ENCODE data around the gene DLK1. TPM values are rescaled to one million over a fixed set of nuclear protein-coding genes. Genes with fewer than 3 reads are reported as not detected.

The DLK1 gene
- total and polyA plus RNA-seq, 2 experiments from 2014 or later, result 1,378 to 3,299 TPM

DNA sequence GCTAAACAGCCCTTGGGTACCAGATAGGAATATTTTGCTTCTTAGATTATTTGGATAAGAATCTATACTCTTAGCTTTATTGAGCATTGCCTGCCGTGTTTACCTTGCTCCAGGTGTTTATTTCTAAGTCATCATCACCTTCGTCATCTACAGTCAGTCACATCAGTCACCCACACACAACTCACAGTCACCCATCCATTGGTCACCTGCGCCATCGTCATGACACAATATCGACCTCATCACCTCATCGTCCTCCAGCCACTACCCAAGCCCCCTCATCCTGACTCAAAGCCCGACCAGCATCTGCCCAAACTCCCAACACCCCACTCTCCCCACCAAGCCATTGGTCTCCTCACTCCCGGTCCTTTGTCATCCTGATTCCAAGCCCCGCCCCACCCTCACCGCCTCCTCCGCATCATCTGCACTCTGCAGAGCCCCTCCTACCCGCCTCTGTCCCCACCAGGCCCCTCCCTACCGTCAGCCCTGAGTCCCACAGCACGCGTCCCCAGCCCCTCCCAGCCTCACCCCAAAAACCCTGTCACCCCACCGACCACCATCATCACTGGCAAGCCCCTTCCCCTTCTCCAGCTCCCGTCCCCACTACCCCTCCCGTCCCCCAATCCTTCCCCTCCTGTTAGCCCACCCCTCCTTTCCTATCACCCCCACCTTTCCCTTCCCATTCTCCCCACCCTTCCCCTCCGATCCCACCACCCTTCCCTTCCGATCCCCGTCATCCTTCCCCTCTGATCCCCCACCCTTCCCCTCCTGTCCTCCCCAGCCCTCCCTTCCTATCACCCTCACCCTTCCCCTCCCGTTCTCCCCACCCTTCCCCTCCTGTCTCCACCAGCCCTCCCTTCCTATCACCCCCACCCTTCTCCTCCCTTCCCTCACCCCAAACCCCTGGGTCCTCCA lies 9.8 kb downstream of the DLK1 start:
- Histone ChIP-seq H4K20me1 (ENCODE audit: insufficient read depth, poor library complexity, severe bottlenecking) (no peaks in the 10 kb centered on the region), H3K27me3 (no peaks in the 10 kb centered on the region), H3K4me2 (no peak overlapping the region), H3K79me2 (no peaks in the 10 kb centered on the region), H3K36me3 (replicated peaks; ENCODE audit: insufficient read depth, low read depth) (no peaks in the 10 kb centered on the region), H2AFZ (no peak overlapping the region), H3K9me2 (replicated peaks; ENCODE audit: insufficient read depth) (no peaks in the 10 kb centered on the region), H3K4me1 (ENCODE audit: insufficient read depth) (peaks cover 6% of the 10 kb centered on the region), H3K9me3 (ENCODE audit: low read depth) (no peaks in the 10 kb centered on the region), H3K27ac (no peak overlapping the region), H3K4me3 (no peak overlapping the region)
- WGBS (ENCODE audit: low lambda C conversion rate, missing lambda C conversion rate), result 92% methylated on average over 7 of the region's 22 CpGs
- TF ChIP-seq, protein P1, sequence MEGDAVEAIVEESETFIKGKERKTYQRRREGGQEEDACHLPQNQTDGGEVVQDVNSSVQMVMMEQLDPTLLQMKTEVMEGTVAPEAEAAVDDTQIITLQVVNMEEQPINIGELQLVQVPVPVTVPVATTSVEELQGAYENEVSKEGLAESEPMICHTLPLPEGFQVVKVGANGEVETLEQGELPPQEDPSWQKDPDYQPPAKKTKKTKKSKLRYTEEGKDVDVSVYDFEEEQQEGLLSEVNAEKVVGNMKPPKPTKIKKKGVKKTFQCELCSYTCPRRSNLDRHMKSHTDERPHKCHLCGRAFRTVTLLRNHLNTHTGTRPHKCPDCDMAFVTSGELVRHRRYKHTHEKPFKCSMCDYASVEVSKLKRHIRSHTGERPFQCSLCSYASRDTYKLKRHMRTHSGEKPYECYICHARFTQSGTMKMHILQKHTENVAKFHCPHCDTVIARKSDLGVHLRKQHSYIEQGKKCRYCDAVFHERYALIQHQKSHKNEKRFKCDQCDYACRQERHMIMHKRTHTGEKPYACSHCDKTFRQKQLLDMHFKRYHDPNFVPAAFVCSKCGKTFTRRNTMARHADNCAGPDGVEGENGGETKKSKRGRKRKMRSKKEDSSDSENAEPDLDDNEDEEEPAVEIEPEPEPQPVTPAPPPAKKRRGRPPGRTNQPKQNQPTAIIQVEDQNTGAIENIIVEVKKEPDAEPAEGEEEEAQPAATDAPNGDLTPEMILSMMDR (IDR thresholded peaks at IDR 0.05; ENCODE audit: poor library complexity), result no peak
- no peak for TF ChIP-seq EZH2 (IDR thresholded peaks at IDR 0.05; ENCODE audit: borderline replicate concordance)
- no peak for TF ChIP-seq EZH2phosphoT487 (IDR thresholded peaks at IDR 0.05; ENCODE audit: low read depth, severe bottlenecking, unreplicated experiment)
- no peak for DNase-seq (ENCODE audit: low spot score)

GRCh38 chr14:100737526-100737925 lies 10.8 kb downstream of the DLK1 start:
- Histone ChIP-seq H3K9me3 (ENCODE audit: low read depth) (no peaks in the 10 kb centered on the region), H3K4me2 (no peak overlapping the region), H3K4me1 (ENCODE audit: insufficient read depth) (peaks cover 6% of the 10 kb centered on the region), H3K27me3 (no peaks in the 10 kb centered on the region), H3K4me3 (no peak overlapping the region), H3K27ac (no peak overlapping the region), H4K20me1 (ENCODE audit: insufficient read depth, poor library complexity, severe bottlenecking) (no peaks in the 10 kb centered on the region), H2AFZ (no peak overlapping the region), H3K36me3 (replicated peaks; ENCODE audit: insufficient read depth, low read depth) (no peaks in the 10 kb centered on the region), H3K9me2 (replicated peaks; ENCODE audit: insufficient read depth) (no peaks in the 10 kb centered on the region), H3K79me2 (no peaks in the 10 kb centered on the region)
- TF ChIP-seq EZH2phosphoT487 (IDR thresholded peaks at IDR 0.05; ENCODE audit: low read depth, severe bottlenecking, unreplicated experiment) (no peak), EZH2 (IDR thresholded peaks at IDR 0.05; ENCODE audit: borderline replicate concordance) (no peak)
- TF ChIP-seq, protein P1 (IDR thresholded peaks at IDR 0.05; ENCODE audit: poor library complexity), result no peak
- DNase-seq (ENCODE audit: low spot score), result no peak
- WGBS (ENCODE audit: low lambda C conversion rate, missing lambda C conversion rate), result 88% methylated on average over 17 of the region's 17 CpGs

- Histone ChIP-seq H3K27me3 (no peaks in the 10 kb centered on the region), H3K4me1 (ENCODE audit: insufficient read depth) (no peaks in the 10 kb centered on the region), H3K27ac (no peak overlapping the region), H3K36me3 (replicated peaks; ENCODE audit: insufficient read depth, low read depth) (no peaks in the 10 kb centered on the region), H3K4me3 (no peak overlapping the region), H3K9me3 (ENCODE audit: low read depth) (no peaks in the 10 kb centered on the region), H4K20me1 (ENCODE audit: insufficient read depth, poor library complexity, severe bottlenecking) (no peaks in the 10 kb centered on the region), H3K4me2 (no peak overlapping the region), H2AFZ (no peak overlapping the region), H3K9me2 (replicated peaks; ENCODE audit: insufficient read depth) (no peaks in the 10 kb centered on the region), H3K79me2 (no peaks in the 10 kb centered on the region)
- WGBS (ENCODE audit: low lambda C conversion rate, missing lambda C conversion rate), result 84% methylated on average over 6 of the region's 6 CpGs
- no peak for DNase-seq (ENCODE audit: low spot score)
- TF ChIP-seq, protein P1 (IDR thresholded peaks at IDR 0.05; ENCODE audit: poor library complexity), result no peak
- no peak for TF ChIP-seq EZH2 (IDR thresholded peaks at IDR 0.05; ENCODE audit: borderline replicate concordance)
- TF ChIP-seq EZH2phosphoT487 (IDR thresholded peaks at IDR 0.05; ENCODE audit: low read depth, severe bottlenecking, unreplicated experiment), result no peak
These were observed 11.6 kb downstream of the DLK1 start for GRCh38 chr14:100738269-100738691.

All from hepatocyte (in vitro differentiated cells).